Duodenal mucosa (tissue), 2 donors: ENCODE measurements around the gene PRDM7.
A peak's percentile ranks its signal among the peaks of the same experiment; 100 is the strongest.
"Not testable (repeated sequence)": the region's sequence is repeated elsewhere in the genome, so short reads cannot be mapped to it uniquely, and the experiment has no call there.

Source experiments
- H3K27ac ChIP-seq: one replicate; pipeline ENCODE4 v1.7.0; 2013; ENCODE audit warnings: low read depth, low read length
- H3K27me3 ChIP-seq, 2 donors: one replicate each; pipeline ENCODE4 v1.7.0; 2013; ENCODE audit warnings: low read length in 2 of 2, control low read depth in 1 of 2; ENCODE audit not compliant: insufficient read depth in 2 of 2, control insufficient read depth in 1 of 2
- H3K36me3 ChIP-seq, 2 donors: one replicate each; pipeline ENCODE4 v1.7.0; 2013; ENCODE audit warnings: low read length in 2 of 2, control low read depth in 1 of 2; ENCODE audit not compliant: insufficient read depth in 2 of 2, control insufficient read depth in 1 of 2
- H3K4me1 ChIP-seq, 2 donors: one replicate each; pipeline ENCODE4 v1.7.0; 2013; ENCODE audit warnings: low read length in 2 of 2, control low read depth in 1 of 2; ENCODE audit not compliant: insufficient read depth in 2 of 2, control insufficient read depth in 1 of 2
- H3K4me3 ChIP-seq, 2 donors: one replicate each; pipeline ENCODE4 v1.7.0; 2013; ENCODE audit warnings: low read length in 2 of 2, low read depth in 1 of 2
- H3K9ac ChIP-seq, 2 donors: one replicate each; pipeline ENCODE4 v1.7.0; 2013; ENCODE audit warnings: low read length in 2 of 2, low read depth in 1 of 2
- H3K9me3 ChIP-seq, 2 donors: one replicate each; pipeline ENCODE4 v1.7.0; 2013; ENCODE audit warnings: low read length in 2 of 2, control low read depth in 1 of 2; ENCODE audit not compliant: control insufficient read depth in 1 of 2

Gene PRDM7

DNA sequence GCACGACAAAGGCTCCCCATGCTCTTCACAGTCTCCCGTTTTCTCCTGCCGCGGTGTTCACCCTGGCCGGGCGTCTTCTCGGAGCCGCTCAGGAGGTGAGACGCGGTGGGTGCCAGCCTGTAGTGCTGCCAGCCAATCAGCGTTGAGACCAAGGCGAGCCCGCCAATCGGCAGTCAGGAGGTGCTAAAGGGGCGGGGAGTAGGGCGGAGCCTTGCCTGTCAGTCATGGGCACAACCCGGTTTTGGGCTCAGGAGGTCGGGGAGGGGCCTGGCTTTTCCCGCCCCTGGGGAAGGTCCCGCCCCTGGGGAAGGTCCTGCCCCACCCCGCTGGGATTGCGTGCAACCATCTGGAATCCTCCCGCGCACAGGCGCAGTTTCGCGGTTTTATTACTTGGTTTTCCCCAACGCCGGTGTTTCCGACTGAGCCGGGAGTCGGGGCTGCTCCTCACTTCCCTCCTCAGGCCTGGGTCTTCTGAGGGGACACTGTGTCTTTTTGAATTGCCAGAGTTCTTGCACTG is at the start of gene PRDM7:
PRDM7 (minus strand) TSS at position 92 of the 517 bp plus-strand sequence. CDS start 1,421 bp downstream, outside the sequence.
- Histone ChIP-seq H3K9me3 (no peaks in the 10 kb centered on the region), H3K4me3 (peak within 1 kb of the TSS; percentile 62 to 71), H3K27me3 (no peaks in the 10 kb centered on the region), H3K9ac (peak within 1 kb of the TSS; percentile 45 to 64), H3K36me3 (no peaks in the 10 kb centered on the region), H3K4me1 (peaks cover 8 to 16% of the 10 kb centered on the region in 2 donors), H3K27ac (no peak within 1 kb of the TSS)

DNA sequence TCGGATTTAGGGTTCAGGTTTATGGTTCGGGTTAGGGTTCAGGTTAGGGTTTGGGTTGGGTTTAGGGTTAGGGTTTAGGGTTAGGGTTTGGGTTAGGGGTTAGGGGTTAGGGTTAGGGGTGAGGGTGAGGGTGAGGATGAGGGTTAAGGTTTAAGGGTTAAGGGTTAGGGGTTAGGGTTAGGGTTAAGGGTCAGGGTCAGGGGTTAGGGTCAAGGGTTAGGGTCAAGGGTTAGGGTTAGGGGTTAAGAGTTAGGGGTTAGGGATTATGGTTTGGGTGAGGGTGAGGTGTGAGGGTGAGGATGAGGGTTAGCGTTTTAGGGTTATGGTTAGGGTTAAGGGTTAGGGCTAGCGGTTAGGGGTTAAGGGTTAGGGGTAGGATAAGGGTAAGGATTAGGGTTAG is 44.7 kb upstream of the PRDM7 start:
- H3K4me1 ChIP-seq, H3K9ac ChIP-seq, H3K4me3 ChIP-seq, H3K27me3 ChIP-seq, H3K9me3 ChIP-seq, H3K27ac ChIP-seq, H3K36me3 ChIP-seq: not testable (repeated sequence)

DNA sequence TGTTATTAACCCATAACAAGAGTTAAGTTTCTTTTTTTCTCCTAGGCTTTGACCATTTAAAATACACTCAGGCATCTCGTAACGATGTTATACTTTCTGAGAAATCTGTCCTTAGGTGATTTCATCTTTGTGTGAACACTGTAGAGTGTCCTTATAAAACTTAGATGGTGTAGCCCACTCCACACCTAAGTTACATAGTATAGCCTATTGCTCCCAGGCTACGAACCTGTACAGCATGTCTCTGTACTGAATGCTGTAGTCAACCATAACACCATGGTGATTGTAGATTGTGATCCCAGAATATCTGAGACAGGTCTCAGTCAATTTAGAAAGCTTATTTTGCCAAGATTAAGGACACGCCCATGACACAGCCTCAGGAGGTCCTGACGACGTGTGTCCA is 30.5 kb upstream of the PRDM7 start:
- not testable (repeated sequence) for H3K27me3 ChIP-seq, H3K36me3 ChIP-seq, H3K9ac ChIP-seq

DNA sequence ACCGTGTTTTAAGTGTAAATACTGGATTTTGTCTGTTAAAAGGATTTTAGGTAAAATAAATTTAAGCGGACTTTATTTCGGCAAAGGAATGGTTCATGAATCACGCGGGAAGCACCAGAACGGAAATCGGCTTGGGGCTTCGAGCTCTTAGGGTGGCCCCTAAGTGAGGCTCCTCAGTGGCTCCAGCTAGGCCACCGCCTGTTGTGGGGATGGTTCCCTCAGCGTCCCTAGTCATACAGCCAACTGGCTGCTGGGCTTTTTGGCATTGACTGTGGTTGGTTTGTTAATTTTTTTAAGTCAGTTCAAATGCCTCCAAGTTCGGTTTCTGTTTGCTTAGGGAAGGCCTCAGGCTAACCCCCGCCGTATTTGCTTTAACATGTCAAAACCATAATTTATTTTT is 29.9 kb upstream of the PRDM7 start:
- not testable (repeated sequence) for H3K4me1 ChIP-seq

More for the DNA sequence above, 30.5 kb upstream of the PRDM7 start:
- H3K27ac ChIP-seq, H3K9me3 ChIP-seq, H3K4me3 ChIP-seq, H3K4me1 ChIP-seq: not testable (repeated sequence)

DNA sequence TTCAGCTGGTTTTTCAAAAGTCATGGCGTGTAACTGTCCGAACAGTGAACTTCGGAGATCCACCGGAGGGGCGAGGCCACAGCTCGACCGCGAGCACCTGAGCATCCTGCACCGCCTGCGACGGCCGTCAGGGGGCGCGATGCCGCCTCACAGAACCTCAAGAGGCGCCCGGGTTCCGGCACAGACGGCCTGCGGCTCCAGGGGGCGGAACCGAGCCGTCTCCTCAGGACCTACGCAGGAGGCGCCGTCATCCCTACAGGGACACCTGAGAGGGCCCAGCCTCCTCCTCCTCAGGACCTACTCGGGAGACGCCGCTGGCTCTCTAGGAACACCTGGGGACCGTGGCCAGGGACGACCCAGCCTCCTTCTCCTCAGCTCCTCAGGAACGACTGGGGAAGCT is 29.1 kb upstream of the PRDM7 start:
- not testable (repeated sequence) for H3K27me3 ChIP-seq, H3K9ac ChIP-seq, H3K4me3 ChIP-seq, H3K27ac ChIP-seq, H3K4me1 ChIP-seq, H3K9me3 ChIP-seq, H3K36me3 ChIP-seq

More for the DNA sequence above, 29.9 kb upstream of the PRDM7 start:
- H3K27ac ChIP-seq, H3K36me3 ChIP-seq, H3K4me3 ChIP-seq, H3K9me3 ChIP-seq, H3K9ac ChIP-seq, H3K27me3 ChIP-seq: not testable (repeated sequence)

DNA sequence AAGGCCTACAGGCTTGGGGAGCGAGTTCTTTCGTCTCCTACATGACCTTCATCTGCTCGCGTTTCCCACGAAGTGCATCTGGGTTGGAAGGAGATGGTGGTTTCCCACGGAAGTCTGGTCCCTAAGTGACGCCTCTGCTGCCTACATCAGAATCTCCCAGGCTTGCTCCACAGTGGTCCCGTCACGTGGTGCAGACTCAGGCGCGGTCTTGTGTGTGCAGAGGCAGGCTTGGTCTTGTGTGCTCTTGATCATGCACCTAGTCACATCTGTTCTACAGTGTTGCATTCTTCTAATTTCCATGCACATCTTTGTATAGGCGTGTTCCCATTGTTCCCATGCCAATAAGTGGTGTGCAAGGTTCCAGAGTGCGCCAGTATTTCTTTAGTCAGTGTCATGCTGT is 27.6 kb upstream of the PRDM7 start:
- not testable (repeated sequence) for H3K4me3 ChIP-seq, H3K27ac ChIP-seq, H3K9ac ChIP-seq, H3K9me3 ChIP-seq, H3K36me3 ChIP-seq, H3K4me1 ChIP-seq, H3K27me3 ChIP-seq

DNA sequence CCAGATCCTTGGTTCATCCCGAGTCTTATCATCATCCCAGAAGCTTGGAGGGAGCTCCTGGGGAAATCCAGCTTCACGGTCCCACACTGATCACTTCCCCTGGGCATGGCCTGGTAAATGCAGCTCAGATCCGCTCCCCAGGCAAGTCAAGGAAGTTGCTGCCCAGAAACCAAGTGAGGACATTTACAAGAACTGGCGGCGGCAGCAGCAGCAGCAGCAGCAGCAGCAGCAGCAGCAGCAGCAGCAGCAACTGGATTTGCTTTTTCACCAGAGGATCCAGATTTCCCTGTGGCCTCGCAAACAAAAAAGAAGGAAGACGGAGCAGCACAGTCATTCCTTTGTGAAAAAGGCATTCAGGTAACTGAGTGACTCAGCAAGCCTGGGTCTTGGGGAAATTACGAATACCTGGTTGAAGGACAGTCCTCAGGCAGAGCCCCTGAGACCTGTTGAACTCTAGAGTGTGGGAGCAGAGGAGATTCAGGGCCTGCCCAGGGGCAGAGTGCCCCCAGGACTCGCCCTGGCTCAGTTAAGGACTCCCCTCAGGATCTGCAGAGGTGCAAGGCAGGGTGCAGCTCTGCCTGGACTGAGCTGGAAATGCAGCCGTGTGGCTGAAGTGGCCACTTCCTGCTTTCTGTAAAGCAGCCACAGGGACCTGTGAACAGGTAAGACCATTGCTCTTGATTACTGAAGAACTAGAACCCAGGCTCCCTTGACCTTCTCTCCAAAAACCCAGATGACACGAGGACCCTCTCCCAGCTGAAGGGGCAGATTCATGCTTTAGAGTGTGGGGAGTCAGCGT is 25.2 kb upstream of the PRDM7 start:
- H3K4me3 ChIP-seq = not testable (repeated sequence)

DNA sequence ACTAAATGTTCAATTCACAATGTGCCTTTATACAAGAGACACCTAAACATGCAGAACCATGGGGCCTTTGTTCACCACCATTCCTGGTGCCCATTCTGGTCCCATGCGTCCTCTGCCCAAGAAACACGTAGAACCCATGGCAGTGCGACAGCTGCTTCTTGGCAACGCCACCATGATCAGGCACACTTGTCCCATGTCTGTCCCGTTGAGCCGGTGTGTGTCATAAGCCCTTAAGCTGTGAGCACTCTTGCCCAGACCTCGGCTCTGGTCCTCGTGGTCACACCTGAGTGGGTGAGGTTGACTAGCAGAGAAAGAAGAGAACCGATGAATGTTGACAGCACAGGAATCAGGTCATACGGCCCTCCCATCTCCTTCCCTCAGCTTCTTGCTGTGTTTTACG is 24.2 kb upstream of the PRDM7 start:
- not testable (repeated sequence) for H3K9me3 ChIP-seq, H3K27me3 ChIP-seq, H3K4me3 ChIP-seq, H3K9ac ChIP-seq, H3K4me1 ChIP-seq, H3K36me3 ChIP-seq, H3K27ac ChIP-seq

More for the DNA sequence above, 25.2 kb upstream of the PRDM7 start:
- not testable (repeated sequence) for H3K27ac ChIP-seq, H3K27me3 ChIP-seq, H3K4me1 ChIP-seq, H3K36me3 ChIP-seq, H3K9me3 ChIP-seq, H3K9ac ChIP-seq

DNA sequence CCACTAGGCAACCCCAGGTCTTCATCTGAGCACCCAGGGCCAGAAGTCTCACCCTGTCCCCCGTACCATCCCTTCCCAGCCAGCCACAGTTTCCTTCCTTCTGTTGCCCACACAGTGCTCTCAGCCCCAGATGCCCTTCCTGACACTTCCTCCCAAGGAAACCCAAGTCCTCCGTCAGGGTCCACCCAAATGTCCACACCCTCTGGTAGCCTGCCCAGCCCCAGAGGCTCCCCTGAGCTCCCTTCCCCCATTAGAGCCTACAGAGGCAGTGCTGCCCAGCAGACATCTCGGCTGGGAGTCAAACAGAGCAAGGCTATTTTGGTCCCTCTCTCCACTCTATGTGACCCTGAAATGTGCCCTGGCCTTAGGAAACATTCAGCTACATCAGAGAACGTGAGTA is 23.7 kb upstream of the PRDM7 start:
- H3K4me3 ChIP-seq, H3K36me3 ChIP-seq, H3K9ac ChIP-seq, H3K9me3 ChIP-seq, H3K27me3 ChIP-seq, H3K4me1 ChIP-seq, H3K27ac ChIP-seq: not testable (repeated sequence)

DNA sequence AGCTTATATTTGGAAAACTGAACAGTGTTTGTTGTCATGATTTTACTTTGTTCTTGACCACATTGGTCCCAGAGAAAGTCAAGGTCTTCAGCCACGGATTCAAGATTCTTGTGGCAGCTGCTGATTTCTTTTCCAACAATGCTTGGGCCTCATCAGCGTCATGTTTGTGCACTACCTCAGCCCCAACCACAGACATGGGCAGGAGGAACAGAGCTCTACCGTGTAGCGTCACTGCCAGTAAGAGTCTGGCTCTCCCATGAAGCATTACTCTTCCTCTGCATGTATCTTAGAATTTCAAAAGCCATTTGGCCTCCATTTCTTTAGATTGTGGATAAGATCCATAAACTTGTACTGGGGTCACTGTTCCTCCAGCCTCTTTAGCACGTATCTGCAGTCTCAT is 23.1 kb upstream of the PRDM7 start:
- not testable (repeated sequence) for H3K9ac ChIP-seq, H3K27ac ChIP-seq, H3K36me3 ChIP-seq, H3K27me3 ChIP-seq, H3K4me1 ChIP-seq, H3K4me3 ChIP-seq, H3K9me3 ChIP-seq
